AG08395 (cell line): Measurements from ENCODE around the gene RIPK4.

Experiments used
- DNase-seq: peaks from one replicate; pipeline ENCODE4 v3.0.0; 2012; ENCODE audit warnings: mixed read lengths, low spot score

RIPK4 gene

GRCh38 chr21:41753006-41753898, 13.6 kb downstream of the RIPK4 start:
- DNase-seq, result no peak

GRCh38 chr21:41752231-41752681, 14.6 kb downstream of the RIPK4 start:
- peak; percentile 90 for DNase-seq

- no peak for DNase-seq
Measured at GRCh38 chr21:41751611-41752011, 15.2 kb downstream of the RIPK4 start.

GRCh38 chr21:41750532-41751151, 16.2 kb downstream of the RIPK4 start:
- no peak for DNase-seq

GRCh38 chr21:41750051-41750450, 16.8 kb downstream of the RIPK4 start:
- peak; percentile 26 for DNase-seq

GRCh38 chr21:41749286-41749685, 17.6 kb downstream of the RIPK4 start:
- DNase-seq, result no peak

GRCh38 chr21:41747943-41748738, 18.7 kb downstream of the RIPK4 start:
- no peak for DNase-seq

GRCh38 chr21:41746744-41747006, 20.2 kb downstream of the RIPK4 start:
- DNase-seq, result no peak

- DNase-seq, result no peak
Measured at GRCh38 chr21:41745971-41746743, 20.7 kb downstream of the RIPK4 start.

GRCh38 chr21:41745026-41745820, 21.6 kb downstream of the RIPK4 start:
- DNase-seq, result no peak

GRCh38 chr21:41744028-41744930, 22.6 kb downstream of the RIPK4 start:
- no peak for DNase-seq

GRCh38 chr21:41743321-41744027, 23.4 kb downstream of the RIPK4 start:
- no peak for DNase-seq

- DNase-seq, result no peak
Measured at GRCh38 chr21:41742073-41742875, 24.6 kb downstream of the RIPK4 start.

- no peak for DNase-seq
Measured at GRCh38 chr21:41741253-41742072, 25.4 kb downstream of the RIPK4 start.

- no peak for DNase-seq
Measured at GRCh38 chr21:41740604-41741252, 26.1 kb downstream of the RIPK4 start.

GRCh38 chr21:41739936-41740335, 26.9 kb downstream of the RIPK4 start:
- no peak for DNase-seq

GRCh38 chr21:41739011-41739410, 27.8 kb downstream of the RIPK4 start:
- DNase-seq, result no peak
